Frontal cortex (tissue), 4 donors: Measurements from ENCODE around the gene FOSL2. TPM values are rescaled to one million over a fixed set of nuclear protein-coding genes. Genes with fewer than 3 reads are reported as not detected.

Experiments used
- DNase-seq, 2 donors: peaks; one replicate each; pipeline ENCODE4 v3.0.0; 2012; ENCODE audit warnings: low spot score in 2 of 2
- FAIRE-seq: peaks from 2 replicates; lab custom pipeline; 2012; peaks lifted over from hg19 to GRCh38; lab: Jason Lieb, UNC
- total RNA-seq: library from RNA; depleted of rRNA; stranded (reverse); fragments of >200 nt; gene quantifications from one replicate; pipeline ENCODE4 v1.2.3, GENCODE V29; 2014
- donor health status: control.
- donor health status: control.
- donor health status: control.

FOSL2 gene
- total RNA-seq, 1 donor from 2014 or later = 20.0 TPM

DNA sequence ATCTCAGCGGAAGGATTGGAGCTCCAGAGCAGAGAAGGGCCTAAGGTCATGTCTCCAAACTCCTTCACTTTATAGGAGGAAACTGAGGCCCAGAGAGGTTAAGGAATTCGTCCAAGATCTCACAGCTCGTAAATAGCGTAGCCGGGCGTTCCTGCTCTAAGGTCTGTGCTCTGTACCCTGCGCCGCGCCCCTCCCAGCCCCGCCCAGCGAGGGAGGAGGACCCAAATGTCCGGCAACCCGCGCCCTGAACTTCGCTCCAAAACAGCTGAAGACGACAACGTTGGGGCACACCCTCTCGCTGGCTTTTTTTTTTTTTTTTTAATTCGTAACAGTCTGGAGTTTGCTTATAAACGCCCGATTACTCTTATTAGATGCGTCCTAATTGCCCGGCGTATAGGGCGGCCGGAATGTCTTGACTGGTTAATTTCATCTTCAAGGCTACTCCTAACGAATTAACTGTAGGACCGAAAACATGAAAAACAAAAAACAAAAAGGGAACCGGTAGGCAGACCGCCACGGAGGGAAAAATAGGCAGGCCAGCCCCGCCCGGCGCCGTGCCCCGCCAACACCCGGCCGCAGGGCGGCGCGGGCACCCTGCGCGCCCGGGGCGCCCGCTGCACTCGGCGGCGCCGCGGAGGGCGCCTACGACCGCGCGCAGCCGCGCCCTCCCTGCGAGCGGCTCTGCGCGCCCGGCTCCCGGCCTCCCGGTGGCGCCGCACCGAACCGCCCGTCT lies 928 bp upstream of the FOSL2 start:
- FAIRE-seq (no peak), DNase-seq (peak; percentile 49 to 61)

- FAIRE-seq (no peak), DNase-seq (peak in 1 of 2 donors; percentile 52)
Measured at GRCh38 chr2:28393114-28393836, 617 bp downstream of the FOSL2 start.

DNA sequence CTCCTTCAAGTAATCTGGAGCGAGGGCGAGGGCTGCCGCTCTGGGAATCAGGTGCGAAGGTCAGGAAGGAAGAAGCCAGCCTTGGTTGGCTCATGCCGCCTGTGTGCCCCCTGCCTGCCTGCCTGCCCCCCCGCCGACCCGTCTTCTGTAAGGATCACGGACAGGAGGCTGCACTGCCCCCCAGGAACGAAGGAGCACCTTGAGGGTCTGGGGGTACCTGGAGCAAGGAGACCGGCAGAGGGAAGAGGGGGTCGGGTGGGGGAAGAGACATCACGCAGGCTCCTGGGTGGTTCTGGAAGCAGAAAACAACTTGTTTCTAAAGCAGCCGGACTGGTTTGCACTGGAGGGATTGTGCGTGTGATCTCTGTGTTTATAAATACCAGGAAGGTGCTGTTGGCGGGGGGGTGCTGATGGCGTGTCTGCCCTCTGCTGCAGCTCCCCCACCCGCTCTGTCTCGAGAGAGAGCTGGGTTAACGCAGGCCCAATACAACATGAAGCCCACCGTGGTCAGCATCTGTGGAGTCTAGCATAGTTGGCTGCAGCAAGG lies 1.7 kb downstream of the FOSL2 start:
- DNase-seq (no peak), FAIRE-seq (no peak)

DNA sequence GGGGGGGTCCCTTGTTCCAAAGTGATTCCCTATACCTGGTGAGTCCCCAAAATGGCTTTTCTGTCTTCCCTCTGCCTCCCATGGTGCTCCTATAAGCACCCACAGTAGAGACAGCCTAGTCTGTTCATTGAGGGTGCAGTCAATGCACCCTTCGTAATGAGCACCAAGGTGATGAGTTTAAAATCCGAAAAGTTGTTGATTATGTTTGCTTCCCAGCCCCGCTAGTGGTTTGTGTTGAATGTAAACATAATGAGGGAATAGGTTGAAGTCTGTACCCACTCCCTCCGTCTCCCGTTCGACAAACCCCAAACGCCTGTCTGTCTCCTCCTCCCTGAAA lies 2.3 kb downstream of the FOSL2 start:
- no peak for DNase-seq
- no peak for FAIRE-seq

DNA sequence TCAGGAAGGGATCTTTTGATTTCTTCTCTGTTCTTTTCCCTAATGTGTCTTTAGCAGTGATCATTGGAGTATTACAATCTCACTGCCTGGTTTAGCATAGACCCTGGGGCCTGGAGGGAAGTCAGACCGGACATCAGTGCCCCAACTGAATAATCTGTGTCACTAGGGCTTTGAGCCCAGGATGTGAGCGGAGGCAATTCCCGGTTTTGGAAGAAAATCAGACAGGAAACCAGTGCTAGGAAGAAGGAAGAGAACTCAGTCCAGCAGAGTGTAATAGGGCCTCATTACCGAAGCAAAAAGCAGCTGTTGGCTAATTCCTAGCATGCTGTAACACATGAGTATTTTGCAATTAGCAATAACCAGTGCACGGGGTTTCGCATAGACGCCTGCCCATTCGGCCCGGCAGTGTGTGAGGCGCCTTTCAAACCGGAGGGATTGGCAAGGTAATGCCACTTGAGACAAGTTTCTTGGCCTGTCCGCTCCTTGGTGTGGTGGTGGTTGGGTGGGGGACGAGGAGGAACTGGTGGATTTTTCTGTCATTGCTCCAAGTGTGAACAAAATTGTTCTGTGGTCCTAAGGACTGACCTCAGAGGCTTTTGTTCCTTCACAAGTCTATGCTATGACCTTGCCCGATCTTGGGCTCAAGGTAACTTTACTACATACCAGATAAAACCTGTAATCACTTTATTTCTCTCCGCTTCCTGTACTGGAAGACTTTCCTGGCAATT lies 2.8 kb downstream of the FOSL2 start:
- DNase-seq (peak in 1 of 2 donors; percentile 29), FAIRE-seq (no peak)

- no peak for FAIRE-seq
Measured at GRCh38 chr2:28397043-28397381, 4.4 kb downstream of the FOSL2 start.

DNA sequence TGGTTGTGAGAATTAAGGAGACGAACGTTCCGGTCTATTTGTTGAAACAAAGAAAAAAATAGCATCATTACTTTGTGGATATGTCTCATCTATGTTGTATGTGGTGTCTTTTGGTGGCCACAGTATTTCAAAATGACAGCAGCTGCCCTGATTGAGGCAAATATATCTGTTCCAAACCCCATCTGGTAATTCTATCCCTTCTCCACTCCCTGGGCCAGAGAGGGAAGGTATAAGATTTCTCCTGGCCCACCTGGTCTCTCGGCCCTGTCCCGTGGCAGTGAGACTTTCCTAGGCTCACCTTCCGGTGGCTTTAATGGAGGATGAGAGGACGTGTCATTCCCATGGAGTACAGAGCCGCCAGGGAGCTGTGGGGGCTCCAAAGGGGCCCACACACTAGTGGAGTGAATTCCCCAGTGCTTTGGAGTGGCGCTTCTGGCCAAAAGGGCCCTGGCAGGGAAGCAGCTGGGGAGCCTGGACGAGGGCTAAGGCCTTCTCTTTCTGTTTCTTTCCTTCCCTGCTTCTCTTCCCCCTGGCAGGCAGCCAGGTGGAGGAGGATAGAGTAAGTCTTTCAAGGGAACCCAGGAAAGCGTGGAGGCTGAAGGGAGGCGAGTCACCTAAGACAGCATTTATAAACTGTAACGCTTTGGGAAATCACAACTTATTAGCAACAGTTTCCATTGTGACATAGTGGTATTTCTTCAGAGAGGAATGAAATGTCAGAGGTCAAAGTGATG lies 5.6 kb downstream of the FOSL2 start:
- DNase-seq (no peak), FAIRE-seq (no peak)

More at GRCh38 chr2:28397043-28397381, 4.4 kb downstream of the FOSL2 start:
- DNase-seq = no peak

- no peak for FAIRE-seq
- DNase-seq = no peak
Measured at GRCh38 chr2:28399289-28399688, 6.6 kb downstream of the FOSL2 start.

GRCh38 chr2:28399956-28400355 lies 7.3 kb downstream of the FOSL2 start:
- FAIRE-seq = no peak
- no peak for DNase-seq

GRCh38 chr2:28400419-28400818 lies 7.8 kb downstream of the FOSL2 start:
- FAIRE-seq = no peak
- DNase-seq = no peak

DNA sequence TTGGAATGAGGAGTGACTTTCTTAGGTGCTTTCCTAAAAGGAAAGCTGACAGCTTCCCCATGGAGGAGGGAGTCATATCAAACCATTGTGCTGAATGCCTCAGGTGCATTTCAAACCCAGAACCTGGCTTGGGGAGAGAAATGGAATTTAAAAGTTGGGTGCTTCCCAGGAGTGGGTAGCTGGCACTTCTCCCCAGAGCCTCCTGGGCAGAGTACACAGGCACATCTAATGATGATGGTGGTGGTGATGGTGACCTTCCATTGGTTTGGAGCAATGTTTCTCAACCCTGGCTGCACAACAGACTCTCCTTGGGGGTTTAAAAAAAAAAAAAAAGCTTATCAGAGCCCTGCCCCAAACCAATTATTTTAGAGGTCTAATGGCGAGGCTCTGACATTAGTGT lies 8.3 kb downstream of the FOSL2 start:
- FAIRE-seq (no peak), DNase-seq (no peak)

GRCh38 chr2:28401411-28401810 lies 8.8 kb downstream of the FOSL2 start:
- DNase-seq = no peak
- FAIRE-seq = no peak

GRCh38 chr2:28401948-28402550 lies 9.4 kb downstream of the FOSL2 start:
- no peak for FAIRE-seq
- no peak for DNase-seq

GRCh38 chr2:28403370-28403956 lies 10.8 kb downstream of the FOSL2 start:
- no peak for FAIRE-seq
- no peak for DNase-seq

DNA sequence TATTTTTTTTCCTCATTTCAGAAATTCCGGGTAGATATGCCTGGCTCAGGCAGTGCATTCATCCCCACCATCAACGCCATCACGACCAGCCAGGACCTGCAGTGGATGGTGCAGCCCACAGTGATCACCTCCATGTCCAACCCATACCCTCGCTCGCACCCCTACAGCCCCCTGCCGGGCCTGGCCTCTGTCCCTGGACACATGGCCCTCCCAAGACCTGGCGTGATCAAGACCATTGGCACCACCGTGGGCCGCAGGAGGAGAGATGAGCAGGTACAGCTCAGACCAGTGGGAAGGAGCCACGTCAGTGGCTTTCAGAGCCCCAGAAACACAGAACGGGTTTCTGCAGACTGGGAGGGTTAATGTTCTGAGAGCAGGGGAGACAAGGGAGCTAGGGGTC lies 11.4 kb downstream of the FOSL2 start:
- no peak for DNase-seq
- no peak for FAIRE-seq

DNA sequence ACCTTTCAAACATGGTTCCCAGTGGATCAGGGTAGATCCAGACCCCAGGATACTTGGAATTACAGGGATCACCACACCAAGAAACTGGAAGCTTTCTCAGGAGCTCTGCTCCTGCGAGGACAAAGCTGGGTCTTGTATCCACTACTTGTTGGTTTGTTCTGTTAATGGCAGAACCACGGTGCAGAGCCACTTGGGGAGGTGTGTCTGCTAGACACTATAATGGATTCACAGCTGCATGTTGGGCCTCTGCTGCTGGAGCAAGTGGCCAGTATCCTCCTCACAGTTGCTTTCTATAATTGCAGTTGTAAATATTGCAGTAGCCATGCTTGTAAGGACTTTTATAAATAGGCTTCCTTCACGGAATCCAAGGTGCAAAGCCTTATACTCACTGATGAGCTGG lies 12.9 kb downstream of the FOSL2 start:
- FAIRE-seq (no peak), DNase-seq (no peak)

- no peak for DNase-seq
- FAIRE-seq = no peak
Measured at GRCh38 chr2:28406276-28407096, 13.8 kb downstream of the FOSL2 start.

DNA sequence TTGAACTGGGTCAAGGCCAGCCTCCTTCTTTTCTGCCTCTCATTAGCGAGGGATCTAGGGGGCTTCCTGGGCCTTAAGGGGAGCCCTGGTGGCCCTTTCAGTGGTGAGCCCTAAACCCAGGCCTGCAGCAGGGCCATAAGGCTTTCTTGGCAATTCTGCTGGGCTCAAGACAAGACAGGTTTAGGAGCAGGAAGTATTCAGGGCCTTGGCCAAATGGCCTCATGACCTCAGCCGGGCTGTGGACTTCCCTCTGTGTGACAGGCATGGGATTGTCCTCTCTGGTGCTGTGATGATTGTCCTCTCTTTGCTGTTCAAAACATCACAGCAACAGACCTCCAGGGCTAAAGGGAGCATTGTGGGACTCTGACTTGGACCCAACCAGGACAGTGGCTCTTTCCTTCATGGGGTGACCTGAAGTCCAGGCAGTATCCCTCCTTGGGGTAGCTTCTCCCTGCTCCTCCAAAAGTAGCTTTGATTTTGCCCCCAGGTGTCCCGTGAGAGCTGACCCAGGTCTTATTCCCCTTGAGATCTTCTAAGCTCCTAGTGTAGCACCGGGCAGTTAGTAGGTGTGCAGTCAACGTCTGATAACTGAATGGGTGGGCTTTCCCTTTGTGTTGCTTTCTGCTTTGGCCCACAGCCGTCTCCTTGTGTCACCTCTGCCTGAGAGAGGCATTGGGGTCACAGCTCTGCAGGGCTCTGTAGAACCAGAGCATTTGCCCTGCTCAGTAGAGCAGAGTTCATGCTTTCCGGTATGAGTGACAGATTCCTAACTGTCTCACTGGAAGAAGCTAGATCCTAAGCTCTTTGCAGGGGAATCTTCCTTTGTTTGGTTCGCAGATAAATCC lies 14.7 kb downstream of the FOSL2 start:
- DNase-seq (no peak), FAIRE-seq (no peak)
